NCI-H510A (cell line): ENCODE data around the gene PRR18.
"Not testable (repeated sequence)": the region's sequence is repeated elsewhere in the genome, so short reads cannot be mapped to it uniquely, and the experiment has no call there.

Experiments
- DNase-seq: peaks from one replicate; lab custom pipeline; 2025; lab: John Stamatoyannopoulos, UW

Gene PRR18

DNA sequence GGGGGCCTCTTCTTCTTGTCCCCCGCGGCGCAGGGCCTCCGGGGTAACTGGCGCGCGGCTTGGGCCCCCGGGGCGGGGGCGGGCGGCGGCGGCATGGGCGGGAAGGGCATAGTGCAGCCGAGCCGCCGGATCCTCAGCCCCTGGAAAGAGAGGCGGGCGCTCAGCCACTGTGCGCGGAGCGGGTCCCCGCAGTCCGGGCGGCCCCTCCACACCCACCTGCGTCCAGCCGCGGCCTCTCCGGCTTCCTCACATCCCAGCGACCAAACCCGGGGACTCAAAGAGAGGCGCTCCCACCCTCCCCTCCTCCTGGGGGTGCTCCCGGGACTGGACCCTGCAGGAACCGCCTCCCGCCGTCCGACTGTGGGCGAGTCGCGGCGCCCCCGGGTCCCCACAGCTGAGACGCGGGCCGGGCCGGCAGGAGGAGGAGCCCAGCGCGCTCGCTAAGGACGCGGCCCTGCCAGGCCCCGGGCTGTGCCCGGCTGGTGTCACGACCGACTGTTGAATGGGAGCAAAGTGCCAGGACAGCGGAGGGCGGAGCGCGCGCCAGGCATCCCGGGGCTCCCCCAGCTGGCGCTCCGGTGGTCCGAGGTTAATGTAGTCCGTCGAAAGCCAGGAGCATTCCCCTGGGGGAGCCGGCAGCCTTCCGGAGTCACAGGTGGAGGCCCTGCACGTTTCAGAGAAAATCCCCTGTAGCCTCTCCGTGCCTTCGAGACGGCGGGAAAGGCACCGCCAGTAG, at the start of gene PRR18:
PRR18 (minus strand) TSS at position 360 of the 736 bp plus-strand sequence; CDS start at position 110, 250 bp downstream.
- DNase-seq, result no peak

GRCh38 chr6:166355552-166355951, 47.4 kb upstream of the PRR18 start:
- no peak for DNase-seq

- DNase-seq, result no peak
These were observed 46.8 kb upstream of the PRR18 start for GRCh38 chr6:166354965-166355364.

DNA sequence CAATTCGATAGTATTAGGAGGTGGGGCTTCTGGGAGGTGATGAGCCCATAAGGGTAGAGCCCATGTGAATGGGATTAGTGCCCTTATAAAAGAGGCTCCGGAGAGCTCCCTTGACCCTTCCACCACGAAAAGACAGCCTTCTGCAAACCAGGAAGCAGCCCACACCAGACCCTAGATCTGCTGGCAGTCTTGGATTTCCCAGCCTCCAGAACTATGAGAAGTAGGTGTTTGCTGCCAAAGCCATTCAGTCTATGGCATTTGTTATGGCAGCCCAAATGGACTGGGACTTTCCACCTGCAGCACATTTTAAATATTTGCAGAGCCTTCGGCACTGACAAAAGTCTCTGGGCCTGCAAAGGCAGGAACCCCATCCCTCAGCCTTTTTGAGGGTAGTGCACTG, 46.0 kb upstream of the PRR18 start:
- DNase-seq, result no peak

GRCh38 chr6:166353507-166353906, 45.3 kb upstream of the PRR18 start:
- DNase-seq, result no peak

GRCh38 chr6:166352923-166353322, 44.7 kb upstream of the PRR18 start:
- no peak for DNase-seq

- DNase-seq, result no peak
These were observed 43.6 kb upstream of the PRR18 start for GRCh38 chr6:166351715-166352285.

DNA sequence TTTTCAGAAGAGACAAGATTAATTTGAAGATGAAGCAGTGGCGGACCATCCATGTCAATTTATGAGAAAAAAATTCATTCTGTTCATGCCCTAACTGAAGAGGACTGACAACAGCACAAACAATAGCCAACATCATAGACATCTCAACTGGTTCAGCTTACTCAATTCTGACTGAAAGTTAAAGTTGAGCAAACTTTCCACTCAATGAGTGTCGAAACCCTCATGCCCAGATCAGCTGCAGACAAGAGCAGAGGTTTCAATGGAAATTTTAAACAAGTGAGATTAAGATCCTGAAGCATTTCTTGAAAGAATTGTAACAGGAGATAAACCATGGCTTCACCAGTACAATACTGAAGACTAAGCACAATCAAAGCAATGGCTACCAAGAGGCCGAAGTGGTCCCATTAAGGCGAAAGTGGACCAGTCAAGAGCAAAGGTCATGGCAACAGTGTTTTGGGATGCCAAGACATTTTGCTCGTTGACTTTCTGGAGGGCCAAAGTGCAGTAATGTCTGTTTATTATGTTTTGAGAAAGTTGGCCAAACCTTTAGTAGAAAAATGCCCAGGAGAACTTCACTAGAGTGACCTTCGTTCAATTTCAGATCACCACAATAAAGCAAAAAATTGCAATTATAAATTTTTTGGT, 40.2 kb upstream of the PRR18 start:
- DNase-seq, result no peak

DNA sequence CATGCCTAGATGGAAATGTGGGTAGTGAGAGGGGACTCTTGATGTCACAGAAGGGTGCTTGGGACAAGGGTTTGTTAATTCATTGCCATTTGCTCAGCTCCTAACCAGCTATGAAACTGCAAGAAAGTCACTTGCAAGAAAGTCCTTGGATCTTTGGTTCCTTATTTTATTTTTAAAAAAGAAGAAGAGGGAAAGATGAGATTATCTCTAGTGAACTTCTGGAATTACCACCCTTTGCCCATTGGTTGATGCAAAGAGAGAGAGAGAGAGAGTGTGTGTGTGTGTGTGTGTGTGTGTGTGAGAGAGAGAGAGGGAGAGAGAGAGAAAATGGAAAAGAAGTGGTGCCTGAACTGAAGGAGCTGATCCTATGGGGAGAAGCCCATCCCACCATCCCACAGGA, 38.8 kb upstream of the PRR18 start:
- no peak for DNase-seq

GRCh38 chr6:166346449-166346848, 38.3 kb upstream of the PRR18 start:
- DNase-seq, result no peak

GRCh38 chr6:166345672-166346071, 37.5 kb upstream of the PRR18 start:
- not testable (repeated sequence) for DNase-seq

- DNase-seq, result not testable (repeated sequence)
These were observed 36.7 kb upstream of the PRR18 start for GRCh38 chr6:166344921-166345320.

DNA sequence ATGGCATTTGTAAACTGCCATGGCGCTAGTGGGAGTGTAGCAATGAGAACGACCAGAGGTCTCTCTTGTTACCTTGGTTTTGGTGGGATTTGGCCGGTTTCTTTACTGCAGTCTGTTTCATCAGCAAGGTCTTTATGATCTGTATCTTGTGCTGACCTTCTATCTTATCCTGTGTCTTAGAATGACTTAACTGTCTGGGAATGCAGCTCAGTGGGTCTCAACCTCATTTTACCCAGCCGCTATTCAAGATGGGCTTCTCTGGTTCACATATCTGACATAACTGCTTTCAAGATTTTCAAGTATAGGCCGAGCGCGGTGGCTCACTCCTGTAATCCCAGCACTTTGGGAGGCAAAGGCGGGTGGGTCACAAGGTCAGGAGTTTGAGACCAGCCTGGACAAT, 36.0 kb upstream of the PRR18 start:
- DNase-seq, result no peak

GRCh38 chr6:166343150-166343487, 34.9 kb upstream of the PRR18 start:
- no peak for DNase-seq

DNA sequence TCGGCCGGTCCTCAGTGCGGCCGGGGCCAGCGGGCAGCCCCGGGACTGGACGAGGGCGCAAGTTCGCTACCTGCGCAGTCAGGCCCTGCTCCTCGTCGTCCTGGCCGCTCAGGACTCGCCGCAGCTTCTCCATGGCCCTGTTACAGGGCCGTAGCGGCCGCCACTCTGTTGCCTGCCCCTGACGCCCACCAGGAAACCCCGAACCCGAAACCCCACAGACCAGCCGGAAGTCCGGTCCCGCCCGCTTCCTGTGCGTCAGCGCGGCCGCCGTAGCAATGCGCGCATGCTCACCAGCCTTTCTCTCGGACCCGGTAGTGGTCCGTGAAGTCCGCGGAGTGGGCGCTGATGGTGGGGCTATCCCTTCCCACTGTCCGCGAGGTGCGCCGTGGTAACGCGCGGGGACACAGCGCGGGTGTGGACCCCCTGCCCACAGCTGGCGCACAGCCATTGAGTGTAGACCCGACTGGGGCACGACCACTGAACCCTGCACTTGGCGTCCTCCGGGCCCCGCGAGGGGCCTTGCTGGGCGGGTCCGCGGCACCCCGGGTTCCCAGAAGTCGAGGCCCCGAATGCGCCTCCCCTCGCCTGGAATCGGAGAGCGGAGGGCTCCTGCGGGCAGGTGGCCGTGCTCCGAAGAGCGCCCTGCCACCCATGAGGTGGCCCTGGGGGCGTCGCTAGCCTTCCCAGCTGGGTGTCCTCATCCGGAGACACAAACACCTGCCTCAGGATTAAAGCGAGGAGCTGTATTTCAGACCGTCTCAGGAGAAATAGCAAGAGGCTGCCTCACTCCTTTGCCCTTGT, 34.4 kb upstream of the PRR18 start, which contains the start of gene SFT2D1:
SFT2D1 (minus strand) TSS at position 197 of the 801 bp plus-strand sequence; CDS start at position 133, 64 bp downstream.
- DNase-seq, result peak; percentile 49

- no peak for DNase-seq
These were observed 33.8 kb upstream of the PRR18 start for GRCh38 chr6:166341977-166342348.

- no peak for DNase-seq
These were observed 33.3 kb upstream of the PRR18 start for GRCh38 chr6:166341464-166341863.

DNA sequence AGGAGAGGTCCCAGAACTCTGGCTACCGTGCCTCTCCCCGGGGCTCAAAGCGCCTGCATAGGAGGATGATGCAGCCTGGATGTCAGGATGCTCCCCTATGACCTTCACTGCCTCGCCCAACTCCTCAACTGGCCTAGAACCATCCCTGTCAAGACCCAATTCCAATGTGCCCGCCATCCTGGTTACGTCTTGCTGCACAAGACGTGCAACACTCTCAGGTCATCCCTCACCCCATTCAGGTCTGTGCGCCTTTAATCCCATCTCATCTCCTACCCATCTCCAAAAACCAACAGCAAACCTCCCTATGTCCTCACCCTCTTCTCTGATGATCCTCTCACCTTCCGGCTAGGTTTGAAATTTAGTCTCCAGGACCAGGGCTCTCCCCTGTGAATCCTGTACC, 30.7 kb upstream of the PRR18 start:
- DNase-seq, result no peak

GRCh38 chr6:166336847-166337246, 28.7 kb upstream of the PRR18 start:
- no peak for DNase-seq

DNA sequence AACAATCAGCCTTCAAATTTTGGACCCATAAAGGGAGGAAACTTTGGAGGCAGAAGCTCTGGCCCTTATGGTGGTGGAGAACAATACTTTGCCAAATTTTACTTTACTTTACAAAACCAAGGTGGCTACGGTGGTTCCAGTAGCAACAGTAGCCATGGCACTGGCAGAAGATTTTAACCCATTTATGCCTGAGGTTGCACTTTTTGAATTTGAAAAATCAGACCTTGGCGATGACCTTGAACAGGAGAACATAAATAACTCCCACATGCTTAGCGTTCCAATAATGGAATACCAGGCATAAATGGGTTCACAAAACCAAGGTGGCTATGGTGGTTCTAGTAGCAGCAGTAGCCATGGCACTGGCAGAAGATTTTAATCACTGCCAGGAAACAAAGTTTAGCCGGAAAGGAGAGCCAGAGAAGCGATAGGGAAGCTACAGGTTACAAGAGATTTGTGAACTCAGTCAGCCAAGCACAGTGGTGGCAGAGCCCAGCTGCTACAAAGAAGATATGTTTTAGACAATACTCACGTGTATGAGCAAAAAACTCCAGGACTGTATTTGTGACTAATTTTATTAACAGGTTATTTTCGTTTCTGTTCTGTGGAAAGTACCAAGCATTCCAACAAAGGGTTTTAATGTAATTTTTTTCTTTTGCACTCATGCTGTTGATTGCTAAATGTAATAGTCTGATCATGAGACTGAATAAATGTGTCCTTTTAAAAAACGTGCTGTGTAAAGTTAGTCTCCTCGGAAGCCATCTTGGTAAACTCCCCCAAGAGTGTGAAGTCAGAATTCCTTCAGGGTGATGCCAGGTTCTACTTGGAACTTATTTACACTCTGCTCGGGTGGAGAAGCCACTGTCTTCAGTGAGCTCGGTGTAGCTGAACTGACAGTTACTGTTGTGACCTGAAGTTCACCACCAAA, 27.4 kb upstream of the PRR18 start:
- no peak for DNase-seq

DNA sequence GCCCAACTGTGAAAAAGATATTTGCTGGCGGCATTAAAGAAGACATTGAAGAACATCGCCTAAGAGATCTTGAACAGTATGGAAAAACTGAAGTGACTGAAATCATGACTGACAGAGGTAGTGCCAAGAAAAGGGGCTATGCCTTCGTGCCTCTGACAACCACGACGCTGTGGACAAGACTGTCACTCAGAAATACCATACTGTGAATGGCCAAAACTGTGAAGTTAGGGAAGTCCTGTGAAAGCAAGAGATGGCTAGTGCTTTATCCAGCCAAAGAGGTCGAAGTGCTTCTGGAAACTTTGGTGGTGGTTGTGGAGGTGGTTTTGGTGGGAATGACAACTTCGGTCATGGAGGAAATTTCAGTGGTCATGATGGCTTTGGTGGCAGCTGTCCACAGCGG, 26.7 kb upstream of the PRR18 start:
- no peak for DNase-seq
